ENCODE measurements around the gene RFTN1.

- TF ChIP-seq POLR2A (IDR thresholded peaks at IDR 0.05; ENCODE audit: low read length): no peak
- no peak for TF ChIP-seq GATA1 (IDR thresholded peaks at IDR 0.05; ENCODE audit: low read depth, low read length)
Measured at GRCh38 chr3:16329826-16330129, 183.7 kb downstream of the RFTN1 start.
